Aorta (tissue), 5 donors: ENCODE measurements around the gene FAM193B. TPM values are rescaled to one million over a fixed set of nuclear protein-coding genes. Genes with fewer than 3 reads are reported as not detected.
A peak's percentile ranks its signal among the peaks of the same experiment; 100 is the strongest.

ENCODE experiments used
- ATAC-seq: fragments of 200-7000 bp; cut with Tn5 transposase; one replicate; pipeline ENCODE4 v1.9.1; 2022; ENCODE audit warnings: moderate library complexity; ENCODE audit not compliant: low FRiP score
- DNase-seq, 2 donors: peaks; one replicate each; pipeline ENCODE4 v3.0.0-alpha.2; 2020
- H3K27ac ChIP-seq, 2 donors: one replicate each; pipeline ENCODE4 v1.5.1; 2013; ENCODE audit warnings: low read length in 2 of 2, mild to moderate bottlenecking in 2 of 2, moderate library complexity in 2 of 2, control low read depth in 1 of 2, inconsistent platforms in 1 of 2, low read depth in 1 of 2
- H3K27me3 ChIP-seq, 2 donors: one replicate each; pipeline ENCODE4 v1.6.1; 2013; ENCODE audit warnings: control low read depth in 1 of 2, low read length in 1 of 2, mild to moderate bottlenecking in 1 of 2, moderate library complexity in 1 of 2; ENCODE audit not compliant: insufficient read depth in 2 of 2, control insufficient read depth in 1 of 2
- H3K36me3 ChIP-seq, 2 donors: one replicate each; pipeline ENCODE4 v1.6.1; 2013; ENCODE audit warnings: control low read depth in 1 of 2, low read length in 1 of 2, mild to moderate bottlenecking in 1 of 2; ENCODE audit not compliant: insufficient read depth in 2 of 2, control insufficient read depth in 1 of 2
- H3K4me1 ChIP-seq, 2 donors: one replicate each; pipeline ENCODE4 v1.6.1; 2013; ENCODE audit warnings: low read length in 2 of 2, control low read depth in 1 of 2, mild to moderate bottlenecking in 1 of 2, moderate library complexity in 1 of 2; ENCODE audit not compliant: insufficient read depth in 2 of 2, control insufficient read depth in 1 of 2
- H3K4me3 ChIP-seq, 2 donors: one replicate each; pipeline ENCODE4 v1.5.1; 2013; ENCODE audit warnings: low read length in 2 of 2, control low read depth in 1 of 2, mild to moderate bottlenecking in 1 of 2
- H3K9me3 ChIP-seq: one replicate; pipeline ENCODE4 v1.6.1; 2013; ENCODE audit warnings: mild to moderate bottlenecking, low read length; ENCODE audit not compliant: control insufficient read depth
- WGBS, 2 donors: extraction: QIAGEN DNeasy Blood & Tissue Kit; methylation state at CpG; one replicate each; pipeline ENCODE4 v1.1.7; 2013; 5-methylcytosine and 5-hydroxymethylcytosine counted together
- intact Hi-C, 2 donors: fragments of 100-400 bp; cut with DNase I; formaldehyde crosslinking; loops; one replicate each; pipeline versions ENCODE4 v1.14.2 to v1.15.0; 2022
- polyA plus RNA-seq, 2 donors: library from polyadenylated mRNA; stranded (reverse); fragments of 200-250 nt; gene quantifications; one replicate each; pipeline ENCODE4 v1.2.3, GENCODE V29; 2013
- total RNA-seq, 2 donors: library from RNA; stranded (reverse); fragmentation: NEBNext Ultra II Directional; extraction: Animal tissue kit (Norgen Biotek cat#: 25700); gene quantifications; one replicate each; pipeline ENCODE4 v1.2.1, GENCODE V29; 2021
- donor health status: healthy with polysubstance abuse.
- donor health status: Bipolar disorder and iron deficiency.
- donor health status: DM: no; HTN: no; CAD: no.
- donor health status: DM: no; HTN: no; CAD: no.
- donor health status: DM: yes; HTN: yes; CAD: no.

Gene FAM193B
- total and polyA plus RNA-seq, 4 donors: 49.5 to 533 (median 90.0) TPM

DNA sequence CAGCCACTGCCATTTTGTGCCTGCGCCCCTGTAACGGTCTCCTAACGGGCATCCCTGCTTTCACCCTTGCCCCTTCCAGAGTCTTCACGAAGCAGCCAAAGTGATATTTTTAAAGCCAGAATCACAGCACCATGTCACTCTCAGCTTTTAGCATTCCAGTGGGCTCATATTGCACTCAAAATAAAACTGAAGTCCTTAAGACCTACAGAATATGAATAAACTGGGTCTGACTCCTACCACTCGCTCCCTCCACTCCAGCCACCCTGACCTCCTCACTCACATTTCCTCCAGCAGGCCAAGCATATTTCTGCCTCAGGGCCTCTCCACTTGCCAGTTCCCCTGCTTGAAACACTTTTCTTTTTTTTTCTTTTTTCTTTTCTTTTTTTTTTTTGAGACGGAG is 54.5 kb downstream of the FAM193B start:
- Histone ChIP-seq H3K27ac (no peak overlapping the region), H3K9me3 (no peaks in the 10 kb centered on the region), H3K36me3 (no peaks in the 10 kb centered on the region), H3K27me3 (no peaks in the 10 kb centered on the region), H3K4me3 (no peak overlapping the region), H3K4me1 (no peaks in the 10 kb centered on the region)
- DNase-seq (no peak), ATAC-seq (no peak)
- intact Hi-C loops: loop anchor here in 1 of 2 donors (5.0 kb wide), 1 partner anchor 108 kb away; no protein-coding TSS in a partner anchor
- 69 to 74% methylated on average over 6 of the region's 6 CpGs for WGBS, 2 donors

DNA sequence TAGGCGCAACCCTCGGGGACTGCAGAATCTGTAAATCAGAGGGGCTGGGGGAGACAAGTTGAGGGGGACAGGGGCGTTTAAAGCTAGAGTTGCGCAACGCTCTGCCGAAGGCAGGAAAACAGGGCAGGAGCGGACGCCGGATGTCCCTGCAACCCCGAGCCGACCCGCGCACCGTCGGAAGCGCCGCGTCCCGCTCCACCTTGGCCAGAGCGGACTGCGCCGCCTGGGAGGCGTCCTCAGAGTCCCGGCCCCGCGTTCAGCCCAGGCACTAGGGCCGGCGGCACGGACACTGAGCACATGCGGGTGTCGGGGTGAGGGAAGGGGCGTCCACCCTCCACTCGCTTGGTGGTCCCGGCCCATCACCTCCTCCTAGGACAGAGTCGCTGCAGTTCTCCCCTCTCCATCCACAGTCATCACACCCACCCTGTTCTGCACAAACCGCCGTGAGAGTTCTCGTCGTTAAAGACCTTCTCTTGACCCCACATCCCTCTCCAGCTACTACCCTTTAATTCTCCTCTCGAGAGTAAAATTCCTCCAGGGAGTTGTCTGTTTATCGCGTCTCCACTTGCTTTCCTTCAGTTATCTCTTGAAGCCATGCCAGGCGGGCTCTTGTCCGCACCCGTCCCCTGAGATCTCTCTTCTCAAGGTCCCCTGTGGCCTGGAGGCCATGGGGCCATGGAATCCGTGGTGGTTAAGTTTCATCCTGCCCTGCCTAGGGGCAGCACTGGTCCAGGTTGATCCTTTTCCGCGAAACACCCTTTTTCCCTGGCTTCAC is 56.2 kb downstream of the FAM193B start:
- 10 to 12% methylated on average over 36 to 48 of the region's 48 CpGs for WGBS, 2 donors
- ATAC-seq: no peak
- H3K4me3 ChIP-seq: peak overlapping the region in 1 of 2 donors; percentile 5
- no peaks in the 10 kb centered on the region for H3K9me3 ChIP-seq
- H3K27me3 ChIP-seq: no peaks in the 10 kb centered on the region
- peak; percentile 59 to 86 for DNase-seq
- intact Hi-C loops: no loop called here
- H3K4me1 ChIP-seq: no peaks in the 10 kb centered on the region
- H3K27ac ChIP-seq: peak overlapping the region in 1 of 2 donors; percentile 7
- no peaks in the 10 kb centered on the region for H3K36me3 ChIP-seq

DNA sequence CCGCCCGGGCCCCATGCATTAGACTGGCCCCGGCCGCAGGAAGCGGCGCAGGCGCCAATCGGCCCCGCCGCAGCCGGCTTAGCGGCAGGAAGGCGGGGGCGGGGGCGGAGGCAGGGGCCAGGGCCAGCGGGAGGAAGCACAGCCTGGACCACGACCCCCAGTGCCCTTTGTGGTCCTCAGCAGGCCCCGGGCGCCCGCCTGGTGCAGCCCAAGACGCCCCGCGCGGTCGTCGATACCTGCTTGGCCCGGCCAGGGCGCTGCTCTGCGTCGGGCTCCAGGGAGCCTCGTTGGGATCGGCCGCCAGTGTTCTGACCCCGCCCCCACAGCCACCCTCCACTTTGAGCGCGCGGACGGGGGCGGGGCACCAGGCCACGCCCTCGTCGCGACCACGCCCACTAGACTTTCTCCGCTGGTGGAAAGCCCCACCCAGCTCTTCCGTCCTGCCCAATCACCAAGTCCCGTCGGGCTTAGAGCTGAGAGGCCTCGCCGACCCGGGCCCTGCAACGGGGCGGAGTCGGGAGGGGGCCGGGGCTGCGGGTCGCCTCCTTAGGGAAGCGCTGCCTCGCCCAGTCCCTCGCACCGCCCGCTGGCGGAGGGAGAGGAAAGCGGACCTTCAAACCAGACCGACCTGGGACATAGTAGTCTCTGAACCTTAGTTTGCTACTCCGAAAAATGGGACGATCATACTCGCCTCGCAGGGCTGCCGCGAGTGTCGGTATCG is 56.9 kb downstream of the FAM193B start, which contains the start of gene PDLIM7:
PDLIM7 (minus strand) TSS at position 313 of the 721 bp plus-strand sequence. CDS start 1,092 bp downstream, outside the sequence.
- peak; percentile 98 for DNase-seq
- H3K36me3 ChIP-seq: no peaks in the 10 kb centered on the region
- WGBS, 2 donors: 0 to 1% methylated on average over 66 to 73 of the region's 73 CpGs
- no peaks in the 10 kb centered on the region for H3K4me1 ChIP-seq
- no peaks in the 10 kb centered on the region for H3K9me3 ChIP-seq
- no peaks in the 10 kb centered on the region for H3K27me3 ChIP-seq
- intact Hi-C loops: loop anchor here in 1 of 2 donors (2.0 kb wide), 1 partner anchor 71 kb away; the partner anchor contains the start of gene GRK6
- peak within 1 kb of the TSS; percentile 95 to 99 for H3K27ac ChIP-seq
- peak; percentile 88 for ATAC-seq
- H3K4me3 ChIP-seq: peak within 1 kb of the TSS; percentile 66 to 67

DNA sequence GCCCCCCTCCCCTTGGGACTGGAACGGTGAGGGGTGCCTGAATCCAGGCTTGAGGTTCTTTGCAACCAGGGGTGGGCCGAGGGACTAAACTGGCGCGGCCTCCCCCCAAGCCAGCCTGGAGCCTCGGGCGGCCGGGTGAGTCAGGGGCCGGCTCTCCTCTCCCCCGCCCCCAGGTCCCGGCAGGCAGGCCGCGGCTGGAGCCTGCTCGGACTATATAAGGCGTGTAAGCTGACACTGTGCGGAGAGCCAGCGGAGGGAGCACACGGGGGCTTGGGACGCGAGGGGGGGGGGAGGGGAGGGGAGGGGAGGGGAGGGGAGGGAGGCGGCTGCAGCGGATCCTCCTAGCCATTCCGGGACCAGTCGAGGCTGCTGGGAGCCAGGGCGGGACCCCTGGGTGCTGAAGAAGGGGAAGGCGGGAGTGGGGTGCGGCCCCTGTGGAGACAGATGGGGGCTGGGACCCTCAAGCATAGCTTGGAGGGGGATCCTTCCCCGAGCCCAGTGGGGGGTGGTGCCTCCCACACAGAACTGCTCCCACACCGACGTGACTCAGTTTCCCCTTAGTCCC is 57.6 kb downstream of the FAM193B start:
- peak overlapping the region; percentile 66 to 67 for H3K4me3 ChIP-seq
- no peaks in the 10 kb centered on the region for H3K36me3 ChIP-seq
- DNase-seq (peak; percentile 94 to 96), ATAC-seq (peak; percentile 68)
- H3K9me3 ChIP-seq: no peaks in the 10 kb centered on the region
- 1% methylated on average over 12 to 29 of the region's 29 CpGs for WGBS, 2 donors
- H3K27me3 ChIP-seq: no peaks in the 10 kb centered on the region
- intact Hi-C loops: loop anchor here in 1 of 2 donors (2.0 kb wide), 1 partner anchor 70 kb away; the partner anchor contains the start of gene GRK6
- H3K4me1 ChIP-seq: no peaks in the 10 kb centered on the region
- peak overlapping the region; percentile 95 to 99 for H3K27ac ChIP-seq

DNA sequence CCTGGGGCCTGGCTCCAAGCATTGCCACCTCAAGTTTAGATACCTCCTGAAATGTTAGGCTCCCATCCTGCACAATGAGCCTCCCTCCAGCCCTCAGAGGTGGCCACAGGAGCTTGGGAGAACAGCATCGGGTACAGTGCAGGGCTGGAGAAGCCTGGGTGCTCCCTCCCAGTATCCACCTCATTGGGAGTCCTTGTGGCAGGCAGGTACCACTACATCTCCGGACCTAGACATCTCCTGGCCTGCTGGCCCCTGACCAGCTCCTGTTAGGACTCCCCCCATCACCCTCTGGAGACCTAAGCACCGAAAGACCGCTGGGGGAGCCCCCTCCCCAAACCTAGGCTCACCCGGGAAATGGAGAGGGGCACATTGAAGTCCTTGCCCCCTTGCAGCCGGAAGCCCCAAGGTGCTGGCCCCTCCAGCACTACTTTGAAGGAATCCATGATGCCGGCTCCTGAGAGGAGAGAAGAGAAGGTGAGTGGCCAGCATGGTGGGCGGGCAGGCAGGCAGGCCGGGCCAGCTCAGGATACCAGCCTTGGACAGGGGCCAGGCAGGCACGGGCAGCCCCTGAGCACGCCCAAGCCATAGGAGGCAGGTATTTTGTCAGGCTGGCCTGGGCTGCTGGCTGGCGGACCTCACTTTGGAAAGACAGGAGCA is 58.2 kb downstream of the FAM193B start:
- no peaks in the 10 kb centered on the region for H3K4me1 ChIP-seq
- H3K27ac ChIP-seq: peak overlapping the region; percentile 89 to 95
- no peaks in the 10 kb centered on the region for H3K9me3 ChIP-seq
- WGBS, 2 donors: 4 to 5% methylated on average over 12 of the region's 12 CpGs
- peak in 1 of 2 donors; percentile 62 for DNase-seq
- H3K36me3 ChIP-seq: no peaks in the 10 kb centered on the region
- peak overlapping the region; percentile 64 to 67 for H3K4me3 ChIP-seq
- no peak for ATAC-seq
- H3K27me3 ChIP-seq: no peaks in the 10 kb centered on the region
- intact Hi-C loops: loop anchor here in 1 of 2 donors (2.0 kb wide), 1 partner anchor 69 kb away; the partner anchor contains the start of gene GRK6

DNA sequence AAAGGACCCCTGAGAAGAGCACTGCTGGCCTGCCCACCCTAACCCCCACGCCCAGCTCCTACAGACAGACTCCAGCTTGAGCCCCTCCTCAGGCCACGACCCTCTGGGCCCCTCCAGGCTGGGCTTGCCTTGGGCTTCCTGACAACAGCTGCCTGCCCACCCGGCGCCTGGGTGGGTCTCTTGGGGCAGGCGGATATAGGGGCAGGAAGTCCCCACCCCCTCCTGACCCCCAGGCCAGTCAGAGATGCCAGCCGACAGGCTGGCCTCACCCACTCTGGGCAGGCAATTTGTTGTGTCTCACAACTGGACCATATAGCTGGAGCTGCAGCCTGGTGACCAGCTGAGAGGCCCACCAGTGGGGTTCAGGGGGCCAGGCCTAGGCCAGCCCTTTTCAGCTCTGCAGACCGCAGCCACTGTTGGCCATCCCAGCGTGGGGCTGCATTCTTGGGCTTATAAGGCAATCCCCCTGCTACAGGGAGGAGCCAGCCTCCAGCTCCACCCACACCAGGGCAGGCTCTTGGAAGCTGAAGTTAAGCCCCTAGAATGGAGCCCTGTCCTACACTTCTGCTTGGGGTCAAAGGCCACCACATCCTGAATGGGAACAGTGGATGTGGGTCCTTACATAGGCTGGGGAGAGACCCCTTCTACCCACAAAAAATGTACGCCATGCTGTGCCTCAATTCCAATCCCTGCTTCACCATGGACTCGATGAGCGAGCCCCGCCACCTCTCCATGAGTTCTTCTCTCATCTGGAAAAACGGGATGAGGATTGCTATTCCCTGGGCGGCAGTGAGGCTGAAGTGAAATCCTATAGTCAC is 58.9 kb downstream of the FAM193B start:
- peak overlapping the region; percentile 89 to 95 for H3K27ac ChIP-seq
- intact Hi-C loops: loop anchor here in 1 of 2 donors (2.0 kb wide), 2 partner anchors 39 to 69 kb away; partner anchors contain the start of gene GRK6
- H3K36me3 ChIP-seq: peaks cover 0 to 4% of the 10 kb centered on the region in 2 donors
- peak; percentile 65 for ATAC-seq
- WGBS, 2 donors: 15 to 20% methylated on average over 14 of the region's 14 CpGs
- H3K27me3 ChIP-seq: no peaks in the 10 kb centered on the region
- H3K4me3 ChIP-seq: peak overlapping the region; percentile 64 to 67
- no peaks in the 10 kb centered on the region for H3K4me1 ChIP-seq
- H3K9me3 ChIP-seq: no peaks in the 10 kb centered on the region
- peak; percentile 94 for DNase-seq

DNA sequence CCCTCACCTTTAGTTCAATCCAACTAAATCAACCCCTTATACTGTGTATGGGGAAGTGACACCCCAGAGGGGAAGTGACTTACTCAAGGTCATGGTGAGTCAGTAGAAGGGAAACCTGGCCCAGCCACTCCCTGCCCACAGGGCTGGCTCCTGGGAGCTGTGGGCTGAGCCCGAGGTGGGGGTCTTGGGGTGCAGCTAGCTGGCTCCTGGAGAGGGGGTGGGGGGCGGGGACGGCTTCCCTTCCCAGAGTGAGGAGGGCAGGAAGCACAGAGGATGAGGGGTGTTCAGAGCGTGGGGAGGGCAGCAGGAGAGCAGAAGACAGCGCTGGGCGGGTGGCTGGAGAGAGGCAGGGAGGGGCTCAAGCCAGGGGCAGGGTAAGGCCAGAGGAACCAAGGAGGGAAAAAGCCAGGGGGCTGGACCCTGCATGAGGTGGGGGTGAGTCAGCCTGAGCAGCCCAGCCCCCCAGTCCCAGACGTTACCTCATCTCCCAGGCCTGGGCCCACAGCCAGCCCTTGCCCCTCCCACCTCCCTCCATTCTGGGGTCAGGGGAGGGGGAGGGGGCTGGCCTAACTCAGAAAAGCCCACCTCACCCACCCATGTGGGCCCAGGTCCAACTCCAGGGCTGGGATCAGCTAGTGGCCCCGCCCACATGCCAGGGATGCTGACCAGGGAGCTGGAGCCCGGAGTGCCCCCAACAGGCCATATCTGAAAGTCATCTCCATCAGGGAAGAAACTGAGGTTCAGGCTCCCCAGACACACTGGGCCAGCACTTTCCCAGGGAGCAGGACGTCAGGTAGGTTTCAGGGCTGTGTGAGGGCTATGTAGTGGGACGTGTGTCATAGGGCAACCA is 59.8 kb downstream of the FAM193B start:
- Histone ChIP-seq H3K4me3 (no peak overlapping the region), H3K4me1 (no peaks in the 10 kb centered on the region), H3K9me3 (no peaks in the 10 kb centered on the region), H3K36me3 (peaks cover 0 to 4% of the 10 kb centered on the region in 2 donors), H3K27ac (peak overlapping the region; percentile 52 to 87), H3K27me3 (no peaks in the 10 kb centered on the region)
- 2 to 5% methylated on average over 8 to 11 of the region's 11 CpGs for WGBS, 2 donors
- DNase-seq: peak; percentile 94 to 97
- intact Hi-C loops: loop anchor here in 1 of 2 donors (2.0 kb wide), 1 partner anchor 38 kb away; no protein-coding TSS in a partner anchor
- peak; percentile 69 for ATAC-seq
